ENCODE measurements around the gene PRKCQ.

PRKCQ gene

GRCh38 chr10:6565588-6565987 lies 14.5 kb downstream of the PRKCQ start:
- no peak for DNase-seq

GRCh38 chr10:6564367-6564766 lies 15.7 kb downstream of the PRKCQ start:
- DNase-seq, result no peak

- no peak for DNase-seq
Measured at GRCh38 chr10:6563731-6564130, 16.3 kb downstream of the PRKCQ start.

GRCh38 chr10:6563075-6563474 lies 17.0 kb downstream of the PRKCQ start:
- DNase-seq, result no peak

GRCh38 chr10:6562221-6562620 lies 17.9 kb downstream of the PRKCQ start:
- DNase-seq, result no peak

- DNase-seq, result no peak
Measured at GRCh38 chr10:6561552-6561951, 18.5 kb downstream of the PRKCQ start.

- DNase-seq, result no peak
Measured at GRCh38 chr10:6558759-6559461, 21.2 kb downstream of the PRKCQ start.

GRCh38 chr10:6558272-6558671 lies 21.8 kb downstream of the PRKCQ start:
- no peak for DNase-seq

- DNase-seq, result no peak
Measured at GRCh38 chr10:6553937-6554336, 26.1 kb downstream of the PRKCQ start.

GRCh38 chr10:6543431-6544005 lies 36.6 kb downstream of the PRKCQ start:
- peak; percentile 35 to 45 for DNase-seq

- peak; percentile 61 to 73 for DNase-seq
Measured at GRCh38 chr10:6542999-6543430, 37.1 kb downstream of the PRKCQ start.

- DNase-seq, result no peak
Measured at GRCh38 chr10:6539833-6540232, 40.2 kb downstream of the PRKCQ start.

GRCh38 chr10:6537770-6538169 lies 42.3 kb downstream of the PRKCQ start:
- DNase-seq, result peak; percentile 89 to 91

- DNase-seq, result no peak
Measured at GRCh38 chr10:6536102-6536501, 44.0 kb downstream of the PRKCQ start.

- DNase-seq, result no peak
Measured at GRCh38 chr10:6535156-6535764, 44.8 kb downstream of the PRKCQ start.

GRCh38 chr10:6532321-6532720 lies 47.8 kb downstream of the PRKCQ start:
- DNase-seq, result no peak

- DNase-seq, result no peak
Measured at GRCh38 chr10:6530966-6531365, 49.1 kb downstream of the PRKCQ start.

- no peak for DNase-seq
Measured at GRCh38 chr10:6530211-6530840, 49.8 kb downstream of the PRKCQ start.

GRCh38 chr10:6528198-6528950 lies 51.7 kb downstream of the PRKCQ start:
- no peak for DNase-seq

GRCh38 chr10:6525599-6526165 lies 54.4 kb downstream of the PRKCQ start:
- no peak for DNase-seq

GRCh38 chr10:6522230-6522629 lies 57.8 kb downstream of the PRKCQ start:
- no peak for DNase-seq

GRCh38 chr10:6520138-6520537 lies 59.9 kb downstream of the PRKCQ start:
- no peak for DNase-seq
